ENCODE results near the gene RAD23A. TPM values are rescaled to one million over a fixed set of nuclear protein-coding genes. Genes with fewer than 3 reads are reported as not detected.

Gene RAD23A
- total RNA-seq, 1 donor from 2014 or later: 40.6 TPM

- H3K27me3 ChIP-seq (ENCODE audit: insufficient read depth, low read length): no peaks in the 10 kb centered on the region
- FAIRE-seq: no peak
Observed at GRCh38 chr19:12924621-12925310, 20.9 kb upstream of the RAD23A start.

GRCh38 chr19:12930002-12930645 lies 15.5 kb upstream of the RAD23A start:
- Histone ChIP-seq H3K9me3 (ENCODE audit: insufficient read depth, low read depth, low read length) (no peaks in the 10 kb centered on the region), H3K4me3 (ENCODE audit: insufficient read depth, low read depth, low read length) (no peak overlapping the region), H3K27ac (ENCODE audit: low read depth, low read length) (no peak overlapping the region), H3K4me1 (ENCODE audit: insufficient read depth, low read length) (peaks cover 8% of the 10 kb centered on the region), H3K4me2 (ENCODE audit: low read length) (no peak overlapping the region), H3K27me3 (ENCODE audit: insufficient read depth, low read length) (no peaks in the 10 kb centered on the region), H3K9ac (ENCODE audit: low read length) (no peak overlapping the region), H3K36me3 (ENCODE audit: insufficient read depth, low read length) (peaks cover 18% of the 10 kb centered on the region), H4K20me1 (ENCODE audit: insufficient read depth, low read length) (peaks cover 33% of the 10 kb centered on the region), H2AFZ (ENCODE audit: low read depth, low read length) (no peak overlapping the region), H3K79me2 (ENCODE audit: insufficient read depth, low read length) (peaks cover 33% of the 10 kb centered on the region)
- peaks cover 15% of the 10 kb centered on the region for H3K36me3 Mint-ChIP-seq (ENCODE audit: low read depth, unreplicated experiment)
- DNase-seq (ENCODE audit: low read depth): no peak
- peaks cover 9% of the 10 kb centered on the region for H3K4me1 Mint-ChIP-seq (ENCODE audit: low read depth, unreplicated experiment)
- no peak for TF ChIP-seq EZH2 (IDR thresholded peaks at IDR 0.05; ENCODE audit: insufficient read depth, low read length)
- no peak for TF ChIP-seq CTCF (IDR thresholded peaks at IDR 0.05; ENCODE audit: insufficient read depth, low read depth, low read length)
- H3K27me3 Mint-ChIP-seq (ENCODE audit: low read depth, unreplicated experiment): no peaks in the 10 kb centered on the region
- FAIRE-seq: no peak
- H3K4me3 Mint-ChIP-seq (ENCODE audit: unreplicated experiment): no peak overlapping the region
- no peak overlapping the region for H3K27ac Mint-ChIP-seq (ENCODE audit: unreplicated experiment)
- H3K9me3 Mint-ChIP-seq (ENCODE audit: unreplicated experiment): no peaks in the 10 kb centered on the region

More at GRCh38 chr19:12924621-12925310, 20.9 kb upstream of the RAD23A start:
- H3K4me1 Mint-ChIP-seq (ENCODE audit: low read depth, unreplicated experiment): no peaks in the 10 kb centered on the region
- no peaks in the 10 kb centered on the region for H3K79me2 ChIP-seq (ENCODE audit: insufficient read depth, low read length)
- no peak overlapping the region for H3K4me3 ChIP-seq (ENCODE audit: insufficient read depth, low read depth, low read length)
- TF ChIP-seq CTCF (IDR thresholded peaks at IDR 0.05; ENCODE audit: insufficient read depth, low read depth, low read length) (no peak), EZH2 (IDR thresholded peaks at IDR 0.05; ENCODE audit: insufficient read depth, low read length) (no peak)
- H2AFZ ChIP-seq (ENCODE audit: low read depth, low read length): no peak overlapping the region
- no peak overlapping the region for H3K9ac ChIP-seq (ENCODE audit: low read length)
- no peak overlapping the region for H3K27ac Mint-ChIP-seq (ENCODE audit: unreplicated experiment)
- H3K27me3 Mint-ChIP-seq (ENCODE audit: low read depth, unreplicated experiment): no peaks in the 10 kb centered on the region
- no peaks in the 10 kb centered on the region for H3K4me1 ChIP-seq (ENCODE audit: insufficient read depth, low read length)
- peaks cover 10% of the 10 kb centered on the region for H4K20me1 ChIP-seq (ENCODE audit: insufficient read depth, low read length)
- no peak for DNase-seq (ENCODE audit: low read depth)
- no peaks in the 10 kb centered on the region for H3K9me3 Mint-ChIP-seq (ENCODE audit: unreplicated experiment)
- no peak overlapping the region for H3K4me2 ChIP-seq (ENCODE audit: low read length)
- no peaks in the 10 kb centered on the region for H3K9me3 ChIP-seq (ENCODE audit: insufficient read depth, low read depth, low read length)
- no peak overlapping the region for H3K4me3 Mint-ChIP-seq (ENCODE audit: unreplicated experiment)
- H3K27ac ChIP-seq (ENCODE audit: low read depth, low read length): no peak overlapping the region
- peaks cover 28% of the 10 kb centered on the region for H3K36me3 Mint-ChIP-seq (ENCODE audit: low read depth, unreplicated experiment)
- peaks cover 32% of the 10 kb centered on the region for H3K36me3 ChIP-seq (ENCODE audit: insufficient read depth, low read length)

Measured in astrocyte (in vitro differentiated cells and primary cell).